Measurements from ENCODE around the gene INPP5D. TPM values are rescaled to one million over a fixed set of nuclear protein-coding genes. Genes with fewer than 3 reads are reported as not detected.

The INPP5D gene
- total and polyA plus RNA-seq, 4 donors = 2.9 to 18.8 (median 6.6) TPM

DNA sequence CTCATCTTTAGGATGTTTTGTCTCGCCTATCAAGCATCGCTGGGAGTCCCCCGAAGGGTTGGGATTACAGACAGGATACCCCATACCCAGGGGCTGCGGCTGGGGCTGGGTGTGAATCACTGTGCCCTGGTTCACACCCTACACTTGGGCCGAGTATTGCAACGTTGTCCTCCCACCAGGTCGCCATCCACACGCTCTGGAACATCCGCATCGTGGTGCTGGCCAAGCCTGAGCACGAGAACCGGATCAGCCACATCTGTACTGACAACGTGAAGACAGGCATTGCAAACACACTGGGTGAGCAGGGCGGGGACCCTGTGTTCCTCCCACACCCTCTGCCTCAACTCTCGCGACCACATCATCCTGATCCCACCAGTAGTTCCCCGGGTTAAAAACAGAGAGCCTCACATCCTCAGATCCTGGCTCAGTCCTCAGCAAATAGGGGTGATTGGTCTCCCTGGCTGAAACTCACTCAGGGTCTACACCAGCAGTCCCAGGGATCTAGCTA, 104.0 kb downstream of the INPP5D start:
- Histone ChIP-seq H3K4me3 (ENCODE audit: low read depth in 1 of 3, low read length in 3 of 3) (no peak overlapping the region), H3K27ac (ENCODE audit: low read depth in 1 of 2, low read length in 2 of 2) (no peak overlapping the region), H3K9ac (ENCODE audit: low read depth in 1 of 2, low read length in 2 of 2) (no peak overlapping the region), H3K27me3 (ENCODE audit: control insufficient read depth in 4 of 4, insufficient read depth in 4 of 4, low read length in 3 of 4) (no peaks in the 10 kb centered on the region), H3K4me1 (ENCODE audit: control insufficient read depth in 4 of 4, insufficient read depth in 4 of 4, low read length in 3 of 4) (peaks cover 0 to 3% (median 0%) of the 10 kb centered on the region in 4 donors), H3K36me3 (ENCODE audit: control insufficient read depth in 4 of 4, insufficient read depth in 3 of 4, low read depth in 1 of 4, low read length in 3 of 4) (peaks cover 0 to 4% (median under 1%) of the 10 kb centered on the region in 4 donors), H3K9me3 (ENCODE audit: control insufficient read depth in 4 of 4, low read length in 3 of 4) (no peaks in the 10 kb centered on the region)
- DNase-seq (ENCODE audit: low spot score) = no peak
- 87% methylated on average over 17 of the region's 17 CpGs for WGBS
- TF ChIP-seq NR2F2 (IDR thresholded peaks at IDR 0.05) (no peak), HNF4A (conservative IDR thresholded peaks at IDR 0.05) (no peak), RAD21 (IDR thresholded peaks at IDR 0.05) (no peak), GABPA (IDR thresholded peaks at IDR 0.05 in 1 of 2, conservative IDR thresholded peaks at IDR 0.05 in 1 of 2) (no peak), FOXA1 (IDR thresholded peaks at IDR 0.05) (no peak), EGR1 (IDR thresholded peaks at IDR 0.05; ENCODE audit: low read depth in 2 of 2) (no peak), RXRA (IDR thresholded peaks at IDR 0.05) (no peak), HNF4G (IDR thresholded peaks at IDR 0.05) (no peak), JUND (IDR thresholded peaks at IDR 0.05) (no peak), FOXA2 (IDR thresholded peaks at IDR 0.05) (no peak), TAF1 (conservative IDR thresholded peaks at IDR 0.05) (no peak), YY1 (IDR thresholded peaks at IDR 0.05) (no peak)
- TF ChIP-seq, protein P1, sequence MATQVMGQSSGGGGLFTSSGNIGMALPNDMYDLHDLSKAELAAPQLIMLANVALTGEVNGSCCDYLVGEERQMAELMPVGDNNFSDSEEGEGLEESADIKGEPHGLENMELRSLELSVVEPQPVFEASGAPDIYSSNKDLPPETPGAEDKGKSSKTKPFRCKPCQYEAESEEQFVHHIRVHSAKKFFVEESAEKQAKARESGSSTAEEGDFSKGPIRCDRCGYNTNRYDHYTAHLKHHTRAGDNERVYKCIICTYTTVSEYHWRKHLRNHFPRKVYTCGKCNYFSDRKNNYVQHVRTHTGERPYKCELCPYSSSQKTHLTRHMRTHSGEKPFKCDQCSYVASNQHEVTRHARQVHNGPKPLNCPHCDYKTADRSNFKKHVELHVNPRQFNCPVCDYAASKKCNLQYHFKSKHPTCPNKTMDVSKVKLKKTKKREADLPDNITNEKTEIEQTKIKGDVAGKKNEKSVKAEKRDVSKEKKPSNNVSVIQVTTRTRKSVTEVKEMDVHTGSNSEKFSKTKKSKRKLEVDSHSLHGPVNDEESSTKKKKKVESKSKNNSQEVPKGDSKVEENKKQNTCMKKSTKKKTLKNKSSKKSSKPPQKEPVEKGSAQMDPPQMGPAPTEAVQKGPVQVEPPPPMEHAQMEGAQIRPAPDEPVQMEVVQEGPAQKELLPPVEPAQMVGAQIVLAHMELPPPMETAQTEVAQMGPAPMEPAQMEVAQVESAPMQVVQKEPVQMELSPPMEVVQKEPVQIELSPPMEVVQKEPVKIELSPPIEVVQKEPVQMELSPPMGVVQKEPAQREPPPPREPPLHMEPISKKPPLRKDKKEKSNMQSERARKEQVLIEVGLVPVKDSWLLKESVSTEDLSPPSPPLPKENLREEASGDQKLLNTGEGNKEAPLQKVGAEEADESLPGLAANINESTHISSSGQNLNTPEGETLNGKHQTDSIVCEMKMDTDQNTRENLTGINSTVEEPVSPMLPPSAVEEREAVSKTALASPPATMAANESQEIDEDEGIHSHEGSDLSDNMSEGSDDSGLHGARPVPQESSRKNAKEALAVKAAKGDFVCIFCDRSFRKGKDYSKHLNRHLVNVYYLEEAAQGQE (IDR thresholded peaks at IDR 0.05) = no peak
- TF ChIP-seq, protein P2, sequence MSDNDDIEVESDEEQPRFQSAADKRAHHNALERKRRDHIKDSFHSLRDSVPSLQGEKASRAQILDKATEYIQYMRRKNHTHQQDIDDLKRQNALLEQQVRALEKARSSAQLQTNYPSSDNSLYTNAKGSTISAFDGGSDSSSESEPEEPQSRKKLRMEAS (IDR thresholded peaks at IDR 0.05) = no peak
- TF ChIP-seq, protein P3, sequence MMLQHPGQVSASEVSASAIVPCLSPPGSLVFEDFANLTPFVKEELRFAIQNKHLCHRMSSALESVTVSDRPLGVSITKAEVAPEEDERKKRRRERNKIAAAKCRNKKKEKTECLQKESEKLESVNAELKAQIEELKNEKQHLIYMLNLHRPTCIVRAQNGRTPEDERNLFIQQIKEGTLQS (IDR thresholded peaks at IDR 0.05) = no peak
- TF ChIP-seq, protein P4, sequence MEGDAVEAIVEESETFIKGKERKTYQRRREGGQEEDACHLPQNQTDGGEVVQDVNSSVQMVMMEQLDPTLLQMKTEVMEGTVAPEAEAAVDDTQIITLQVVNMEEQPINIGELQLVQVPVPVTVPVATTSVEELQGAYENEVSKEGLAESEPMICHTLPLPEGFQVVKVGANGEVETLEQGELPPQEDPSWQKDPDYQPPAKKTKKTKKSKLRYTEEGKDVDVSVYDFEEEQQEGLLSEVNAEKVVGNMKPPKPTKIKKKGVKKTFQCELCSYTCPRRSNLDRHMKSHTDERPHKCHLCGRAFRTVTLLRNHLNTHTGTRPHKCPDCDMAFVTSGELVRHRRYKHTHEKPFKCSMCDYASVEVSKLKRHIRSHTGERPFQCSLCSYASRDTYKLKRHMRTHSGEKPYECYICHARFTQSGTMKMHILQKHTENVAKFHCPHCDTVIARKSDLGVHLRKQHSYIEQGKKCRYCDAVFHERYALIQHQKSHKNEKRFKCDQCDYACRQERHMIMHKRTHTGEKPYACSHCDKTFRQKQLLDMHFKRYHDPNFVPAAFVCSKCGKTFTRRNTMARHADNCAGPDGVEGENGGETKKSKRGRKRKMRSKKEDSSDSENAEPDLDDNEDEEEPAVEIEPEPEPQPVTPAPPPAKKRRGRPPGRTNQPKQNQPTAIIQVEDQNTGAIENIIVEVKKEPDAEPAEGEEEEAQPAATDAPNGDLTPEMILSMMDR (IDR thresholded peaks at IDR 0.05; ENCODE audit: low read depth, low read length, missing input control) = no peak

DNA sequence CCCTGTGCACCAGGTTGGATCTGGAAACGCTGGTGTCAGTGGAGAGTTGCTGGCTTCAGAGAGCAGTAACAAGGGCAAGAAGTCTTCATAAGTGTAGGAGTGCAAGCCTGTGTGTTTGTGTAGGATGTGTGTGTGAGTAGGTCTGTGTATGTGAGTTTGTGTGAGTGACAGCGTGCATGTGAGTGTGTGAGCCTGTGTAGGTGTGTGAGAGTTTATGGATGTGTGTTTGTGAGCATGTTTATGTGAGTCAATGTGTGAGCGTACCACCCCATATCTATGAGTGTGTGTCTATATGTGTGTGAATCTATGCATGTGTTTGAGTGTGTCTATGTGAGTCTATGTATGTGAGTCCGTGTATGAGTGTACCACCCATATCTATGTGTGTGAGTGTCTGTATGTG, 104.8 kb downstream of the INPP5D start:
- Histone ChIP-seq H3K9ac (ENCODE audit: low read depth in 1 of 2, low read length in 2 of 2) (no peak overlapping the region), H3K4me3 (ENCODE audit: low read depth in 1 of 3, low read length in 3 of 3) (no peak overlapping the region), H3K4me1 (ENCODE audit: control insufficient read depth in 4 of 4, insufficient read depth in 4 of 4, low read length in 3 of 4) (peaks cover 0 to 3% (median 0%) of the 10 kb centered on the region in 4 donors), H3K27me3 (ENCODE audit: control insufficient read depth in 4 of 4, insufficient read depth in 4 of 4, low read length in 3 of 4) (no peaks in the 10 kb centered on the region), H3K27ac (ENCODE audit: low read depth in 1 of 2, low read length in 2 of 2) (no peak overlapping the region), H3K9me3 (ENCODE audit: control insufficient read depth in 4 of 4, low read length in 3 of 4) (no peaks in the 10 kb centered on the region), H3K36me3 (ENCODE audit: control insufficient read depth in 4 of 4, insufficient read depth in 3 of 4, low read depth in 1 of 4, low read length in 3 of 4) (peaks cover 0 to 4% (median 0%) of the 10 kb centered on the region in 4 donors)
- TF ChIP-seq NR2F2 (IDR thresholded peaks at IDR 0.05) = no peak
- TF ChIP-seq, protein P4 (IDR thresholded peaks at IDR 0.05; ENCODE audit: low read depth, low read length, missing input control) = no peak
- TF ChIP-seq RXRA (IDR thresholded peaks at IDR 0.05) = no peak
- no peak for TF ChIP-seq JUND (IDR thresholded peaks at IDR 0.05)
- TF ChIP-seq RAD21 (IDR thresholded peaks at IDR 0.05) = no peak
- TF ChIP-seq YY1 (IDR thresholded peaks at IDR 0.05) = no peak
- DNase-seq (ENCODE audit: low spot score) = no peak
- WGBS = 78% methylated on average over 4 of the region's 4 CpGs

All from liver (tissue), 9 donors.